ENCODE measurements around the gene SULT1C3.

SULT1C3 gene

DNA sequence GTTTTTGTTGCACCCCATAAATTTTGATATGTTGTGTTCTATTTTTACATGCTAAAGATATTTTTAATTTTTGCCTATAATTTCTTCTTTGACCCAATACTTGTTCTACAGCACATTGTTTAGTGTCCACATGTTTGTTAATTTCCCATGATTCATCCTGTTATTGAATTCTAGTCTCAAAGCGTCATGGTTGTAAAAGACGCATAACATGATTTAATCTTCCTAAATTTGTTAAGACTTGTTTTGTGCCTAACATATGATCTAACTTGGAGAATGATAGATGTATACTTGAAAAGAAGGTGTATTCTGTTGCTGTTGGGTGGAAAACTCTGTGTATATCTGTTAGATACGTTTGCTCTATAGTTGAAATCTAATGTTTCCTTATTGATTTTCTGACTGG, 27.1 kb upstream of the SULT1C3 start:
- CTCF ChIA-PET, result no interaction called here
- DNase-seq (ENCODE audit: extremely low spot score), result no peak
- TF ChIP-seq, protein P1, sequence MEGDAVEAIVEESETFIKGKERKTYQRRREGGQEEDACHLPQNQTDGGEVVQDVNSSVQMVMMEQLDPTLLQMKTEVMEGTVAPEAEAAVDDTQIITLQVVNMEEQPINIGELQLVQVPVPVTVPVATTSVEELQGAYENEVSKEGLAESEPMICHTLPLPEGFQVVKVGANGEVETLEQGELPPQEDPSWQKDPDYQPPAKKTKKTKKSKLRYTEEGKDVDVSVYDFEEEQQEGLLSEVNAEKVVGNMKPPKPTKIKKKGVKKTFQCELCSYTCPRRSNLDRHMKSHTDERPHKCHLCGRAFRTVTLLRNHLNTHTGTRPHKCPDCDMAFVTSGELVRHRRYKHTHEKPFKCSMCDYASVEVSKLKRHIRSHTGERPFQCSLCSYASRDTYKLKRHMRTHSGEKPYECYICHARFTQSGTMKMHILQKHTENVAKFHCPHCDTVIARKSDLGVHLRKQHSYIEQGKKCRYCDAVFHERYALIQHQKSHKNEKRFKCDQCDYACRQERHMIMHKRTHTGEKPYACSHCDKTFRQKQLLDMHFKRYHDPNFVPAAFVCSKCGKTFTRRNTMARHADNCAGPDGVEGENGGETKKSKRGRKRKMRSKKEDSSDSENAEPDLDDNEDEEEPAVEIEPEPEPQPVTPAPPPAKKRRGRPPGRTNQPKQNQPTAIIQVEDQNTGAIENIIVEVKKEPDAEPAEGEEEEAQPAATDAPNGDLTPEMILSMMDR (IDR thresholded peaks at IDR 0.05; ENCODE audit: control extremely low read depth, extremely low read depth, low read depth, missing control alignments), result no peak
- POLR2A ChIA-PET, result no interaction called here

DNA sequence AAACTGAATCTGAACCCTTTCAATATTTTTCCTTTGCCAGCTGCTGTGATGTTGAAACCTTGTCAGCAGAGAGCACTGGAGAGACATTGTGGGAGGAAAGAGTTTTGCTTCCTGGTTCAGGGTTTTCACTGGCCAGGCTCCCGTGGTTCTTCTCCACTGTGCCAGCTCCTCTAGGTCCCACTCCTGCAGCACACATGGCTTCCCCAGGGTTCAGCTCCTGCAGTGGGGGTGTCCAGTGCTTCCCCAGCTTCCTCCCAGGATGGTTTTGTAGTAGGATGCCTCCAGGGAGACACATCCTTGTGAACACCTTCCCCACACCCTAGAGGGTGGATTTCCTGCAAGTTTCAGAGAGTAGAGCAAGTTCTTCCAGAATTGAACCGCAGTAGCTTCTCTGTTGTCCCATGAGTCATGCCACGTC, 24.0 kb upstream of the SULT1C3 start:
- TF ChIP-seq, protein P1 (IDR thresholded peaks at IDR 0.05; ENCODE audit: control extremely low read depth, extremely low read depth, low read depth, missing control alignments), result peak; percentile 40
- DNase-seq (ENCODE audit: extremely low spot score), result no peak
- POLR2A ChIA-PET, result no interaction called here
- CTCF ChIA-PET, result interaction anchor here (1.3 to 1.6 kb wide), 2 partner anchors 12 to 368 kb away, joined by 3 read pairs; no protein-coding TSS in a partner anchor

DNA sequence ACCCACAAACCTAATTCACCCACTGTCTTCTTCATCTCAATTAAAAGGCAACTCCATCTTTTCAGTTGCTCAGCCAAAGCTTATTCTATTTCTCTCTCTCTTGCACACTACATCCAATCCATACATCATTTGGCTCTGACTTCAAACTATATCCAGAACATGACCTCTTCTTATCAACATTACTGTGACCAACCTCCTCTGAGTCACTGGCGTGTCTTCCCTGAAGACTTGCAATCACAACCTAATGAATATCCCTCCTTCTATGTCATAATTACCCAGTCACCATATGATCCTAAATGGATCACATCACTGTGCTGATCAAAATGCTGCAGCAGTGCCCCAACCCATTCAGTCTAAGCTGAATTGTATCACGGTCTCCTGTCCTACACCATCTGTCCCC, 22.6 kb upstream of the SULT1C3 start:
- TF ChIP-seq, protein P1 (IDR thresholded peaks at IDR 0.05; ENCODE audit: control extremely low read depth, extremely low read depth, low read depth, missing control alignments), result no peak
- ChIA-PET CTCF (interaction anchor here (1.6 kb wide), 1 partner anchor 11 kb away, joined by 3 read pairs; no protein-coding TSS in a partner anchor), POLR2A (no interaction called here)
- DNase-seq (ENCODE audit: extremely low spot score), result no peak

DNA sequence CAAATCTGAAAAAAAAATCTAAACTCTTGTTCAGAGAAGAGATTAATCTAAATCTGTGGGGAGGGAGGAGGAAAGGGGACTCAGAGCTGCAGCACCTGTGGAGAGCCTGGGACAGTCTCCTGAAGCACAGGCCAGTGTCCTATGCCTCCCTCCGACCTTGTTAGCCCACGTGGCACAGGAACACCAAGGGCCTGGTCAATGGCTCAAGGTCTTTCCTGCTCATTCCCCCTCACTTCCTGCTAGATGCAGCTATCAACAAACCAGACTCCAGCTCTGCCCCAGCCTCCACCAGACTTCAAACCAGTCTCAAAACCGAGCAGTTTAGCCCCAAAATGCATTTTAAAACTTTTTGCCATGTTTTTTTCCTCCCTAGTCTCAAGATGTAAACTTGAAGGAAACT, 20.1 kb upstream of the SULT1C3 start:
- ChIA-PET POLR2A (no interaction called here), CTCF (interaction anchor here (0.8 to 1.3 kb wide), 2 partner anchors 9 to 10 kb away, joined by 3 to 5 read pairs; no protein-coding TSS in a partner anchor)
- TF ChIP-seq, protein P1 (IDR thresholded peaks at IDR 0.05; ENCODE audit: control extremely low read depth, extremely low read depth, low read depth, missing control alignments), result no peak
- no peak for DNase-seq (ENCODE audit: extremely low spot score)

DNA sequence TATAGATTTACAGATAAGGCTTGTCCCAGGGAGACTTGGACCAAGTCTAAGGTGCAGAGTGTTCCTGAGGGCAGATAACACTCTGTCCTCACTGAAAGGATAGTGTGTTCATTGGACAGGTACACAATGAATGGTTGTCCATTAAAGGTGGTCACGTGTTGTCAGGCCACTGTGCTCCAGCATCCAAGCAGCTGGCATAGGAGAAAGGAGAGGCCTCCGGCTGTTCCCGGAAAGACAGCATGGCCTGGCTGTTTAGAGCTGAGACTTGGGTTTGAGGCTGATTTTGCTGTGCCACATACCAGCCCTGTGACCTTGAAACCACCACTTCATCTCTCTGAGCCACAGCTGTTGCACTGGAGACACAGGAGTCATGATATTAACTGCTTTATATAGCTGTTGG, 19.6 kb upstream of the SULT1C3 start:
- DNase-seq (ENCODE audit: extremely low spot score), result no peak
- ChIA-PET POLR2A (no interaction called here), CTCF (interaction anchor here (0.8 to 1.3 kb wide), 2 partner anchors 8 to 10 kb away, joined by 3 to 5 read pairs; no protein-coding TSS in a partner anchor)
- TF ChIP-seq, protein P1 (IDR thresholded peaks at IDR 0.05; ENCODE audit: control extremely low read depth, extremely low read depth, low read depth, missing control alignments), result no peak

DNA sequence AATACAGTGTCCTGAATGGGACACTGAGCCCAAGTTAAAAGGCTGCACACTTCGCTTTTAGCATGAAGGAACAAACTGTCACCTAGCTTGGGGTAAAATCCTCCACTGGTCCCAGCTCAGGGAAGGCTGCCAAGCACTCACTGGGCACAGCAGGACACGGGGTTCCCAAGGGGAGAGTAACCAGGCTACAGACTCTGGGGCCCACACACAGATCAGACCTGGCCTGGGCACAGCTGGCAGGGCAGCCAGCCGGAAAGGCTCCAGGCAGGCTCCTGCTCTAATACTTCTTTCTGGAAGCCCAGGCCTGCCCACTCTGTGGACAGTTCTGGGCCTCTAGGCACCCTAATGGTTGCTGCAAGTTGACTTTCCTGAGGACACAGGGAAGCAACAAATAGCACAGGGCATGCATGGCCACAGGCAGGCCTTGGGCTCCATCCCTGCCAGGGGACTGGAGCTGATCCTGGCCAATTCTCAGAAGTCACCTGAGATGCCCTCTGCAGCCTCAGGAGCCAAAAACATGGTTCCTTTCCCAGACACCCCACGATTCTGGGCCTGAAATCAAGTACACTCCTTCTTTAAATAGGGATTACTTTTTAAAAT, 18.7 kb upstream of the SULT1C3 start:
- ChIA-PET CTCF (no interaction called here), POLR2A (no interaction called here)
- DNase-seq (ENCODE audit: extremely low spot score), result no peak
- TF ChIP-seq, protein P1 (IDR thresholded peaks at IDR 0.05; ENCODE audit: control extremely low read depth, extremely low read depth, low read depth, missing control alignments), result no peak

Measured in GM10248 (cell line).